ENCODE measurements around the gene AKR1B15. TPM values are rescaled to one million over a fixed set of nuclear protein-coding genes. Genes with fewer than 3 reads are reported as not detected.

The AKR1B15 gene
- polyA plus RNA-seq, 1 of the 3 experiments (the other 2 are of a cell fraction): not detected

- H3K27me3 ChIP-seq (ENCODE audit: insufficient read depth): peaks cover 30% of the 10 kb centered on the region
- no peak overlapping the region for H3K4me2 ChIP-seq
- no peaks in the 10 kb centered on the region for H4K20me1 ChIP-seq (ENCODE audit: insufficient read depth)
- ChIA-PET CTCF (interaction anchor here (1.3 to 4.5 kb wide), 3 partner anchors 13 to 103 kb away, joined by 4 to 24 read pairs (median 13); partner anchors contain the start of gene AKR1B15), POLR2A (no interaction called here)
- H2AFZ ChIP-seq (ENCODE audit: low read depth): no peak overlapping the region
- H3K9me2 ChIP-seq: no peaks in the 10 kb centered on the region
- no peak overlapping the region for H3K27ac ChIP-seq (ENCODE audit: low read depth in 2 of 2, low read length in 1 of 2)
- WGBS (ENCODE audit: low lambda C conversion rate): 40% methylated on average over 3 of the region's 3 CpGs
- no peaks in the 10 kb centered on the region for H3K9me3 ChIP-seq
- H3K9ac ChIP-seq: no peak overlapping the region
- H3K4me3 ChIP-seq (ENCODE audit: low read depth in 2 of 2, low read length in 1 of 2): no peak overlapping the region
- H3K79me2 ChIP-seq (ENCODE audit: insufficient read depth): no peaks in the 10 kb centered on the region
- no peaks in the 10 kb centered on the region for H3K4me1 ChIP-seq (ENCODE audit: control insufficient read depth in 1 of 2, insufficient read depth in 2 of 2, low read depth in 1 of 2, low read length in 1 of 2)
- TF ChIP-seq RCOR1 (IDR thresholded peaks at IDR 0.05; ENCODE audit: low read length) (no peak), ELF1 (IDR thresholded peaks at IDR 0.05) (no peak), NFIC (IDR thresholded peaks at IDR 0.05; ENCODE audit: borderline replicate concordance) (no peak), SIN3A (IDR thresholded peaks at IDR 0.05; ENCODE audit: borderline replicate concordance, low read depth, low read length) (no peak), JUND (IDR thresholded peaks at IDR 0.05) (no peak), EP300 (IDR thresholded peaks at IDR 0.05; ENCODE audit: borderline replicate concordance in 1 of 2, low read depth in 1 of 2, low read length in 1 of 2) (no peak), USF1 (IDR thresholded peaks at IDR 0.05; ENCODE audit: borderline replicate concordance, low read depth) (no peak), USF2 (IDR thresholded peaks at IDR 0.05; ENCODE audit: borderline replicate concordance, low read depth, low read length) (no peak), MEF2A (IDR thresholded peaks at IDR 0.05; ENCODE audit: borderline replicate concordance, low read depth) (no peak), PBX3 (IDR thresholded peaks at IDR 0.05) (no peak), MXI1 (IDR thresholded peaks at IDR 0.05; ENCODE audit: low read depth, low read length) (no peak), NRF1 (IDR thresholded peaks at IDR 0.05; ENCODE audit: low read depth, low read length) (no peak), FOXM1 (IDR thresholded peaks at IDR 0.05; ENCODE audit: low read depth) (no peak)
- no peaks in the 10 kb centered on the region for H3F3A ChIP-seq (replicated peaks; ENCODE audit: insufficient read depth)
- DNase-seq: no peak
- no peaks in the 10 kb centered on the region for H3K36me3 ChIP-seq (replicated peaks in 1 of 2; ENCODE audit: control insufficient read depth in 1 of 2, insufficient read depth in 2 of 2, low read length in 1 of 2)
Observed at GRCh38 chr7:134535272-134535918, 13.5 kb upstream of the AKR1B15 start.

- no peaks in the 10 kb centered on the region for H4K20me1 ChIP-seq (ENCODE audit: insufficient read depth)
- DNase-seq: no peak
- peaks cover 34% of the 10 kb centered on the region for H3K27me3 ChIP-seq (ENCODE audit: insufficient read depth)
- no peak overlapping the region for H3K27ac ChIP-seq (ENCODE audit: low read depth in 2 of 2, low read length in 1 of 2)
- POLR2A ChIA-PET: no interaction called here
- no peaks in the 10 kb centered on the region for H3K36me3 ChIP-seq (replicated peaks in 1 of 2; ENCODE audit: control insufficient read depth in 1 of 2, insufficient read depth in 2 of 2, low read length in 1 of 2)
- WGBS (ENCODE audit: low lambda C conversion rate): 40% methylated on average over 3 of the region's 3 CpGs
- no peak overlapping the region for H3K4me3 ChIP-seq (ENCODE audit: low read depth in 2 of 2, low read length in 1 of 2)
- no peak overlapping the region for H3K4me2 ChIP-seq
- H2AFZ ChIP-seq (ENCODE audit: low read depth): no peak overlapping the region
- no peak overlapping the region for H3K9ac ChIP-seq
- H3K4me1 ChIP-seq (ENCODE audit: control insufficient read depth in 1 of 2, insufficient read depth in 2 of 2, low read depth in 1 of 2, low read length in 1 of 2): no peaks in the 10 kb centered on the region
- CTCF ChIA-PET: interaction anchor here (1.3 to 4.5 kb wide), 3 partner anchors 12 to 103 kb away, joined by 4 to 24 read pairs (median 13); partner anchors contain the start of gene AKR1B15
- H3F3A ChIP-seq (replicated peaks; ENCODE audit: insufficient read depth): no peaks in the 10 kb centered on the region
- no peaks in the 10 kb centered on the region for H3K9me2 ChIP-seq
- no peaks in the 10 kb centered on the region for H3K9me3 ChIP-seq
- no peaks in the 10 kb centered on the region for H3K79me2 ChIP-seq (ENCODE audit: insufficient read depth)
- TF ChIP-seq PBX3 (IDR thresholded peaks at IDR 0.05) (no peak), GABPA (IDR thresholded peaks at IDR 0.05; ENCODE audit: low read depth) (no peak), TAF1 (IDR thresholded peaks at IDR 0.05; ENCODE audit: borderline replicate concordance, low read depth, low read length) (no peak), NRF1 (IDR thresholded peaks at IDR 0.05; ENCODE audit: low read depth, low read length) (no peak), RFX5 (IDR thresholded peaks at IDR 0.05; ENCODE audit: low read length) (no peak), USF1 (IDR thresholded peaks at IDR 0.05; ENCODE audit: borderline replicate concordance, low read depth) (no peak), YY1 (IDR thresholded peaks at IDR 0.05; ENCODE audit: low read depth) (no peak), EP300 (IDR thresholded peaks at IDR 0.05; ENCODE audit: borderline replicate concordance in 1 of 2, low read depth in 1 of 2, low read length in 1 of 2) (no peak), ZBTB33 (IDR thresholded peaks at IDR 0.05; ENCODE audit: borderline replicate concordance, low read depth) (no peak), MAX (IDR thresholded peaks at IDR 0.05; ENCODE audit: low read depth) (no peak), FOXM1 (IDR thresholded peaks at IDR 0.05; ENCODE audit: low read depth) (no peak), RXRA (IDR thresholded peaks at IDR 0.05; ENCODE audit: borderline replicate concordance, low read depth) (no peak)
Observed at GRCh38 chr7:134535919-134536299, 13.0 kb upstream of the AKR1B15 start.

Measured in SK-N-SH (cell line).